UCSD-AML1 (cell line): ENCODE measurements around the gene SKI.
A peak's percentile ranks its signal among the peaks of the same experiment; 100 is the strongest.

ENCODE experiments used
- DNase-seq: peaks from one replicate; lab custom pipeline; 2025; ENCODE audit not compliant: unreplicated experiment; lab: John Stamatoyannopoulos, UW

The SKI gene

DNA sequence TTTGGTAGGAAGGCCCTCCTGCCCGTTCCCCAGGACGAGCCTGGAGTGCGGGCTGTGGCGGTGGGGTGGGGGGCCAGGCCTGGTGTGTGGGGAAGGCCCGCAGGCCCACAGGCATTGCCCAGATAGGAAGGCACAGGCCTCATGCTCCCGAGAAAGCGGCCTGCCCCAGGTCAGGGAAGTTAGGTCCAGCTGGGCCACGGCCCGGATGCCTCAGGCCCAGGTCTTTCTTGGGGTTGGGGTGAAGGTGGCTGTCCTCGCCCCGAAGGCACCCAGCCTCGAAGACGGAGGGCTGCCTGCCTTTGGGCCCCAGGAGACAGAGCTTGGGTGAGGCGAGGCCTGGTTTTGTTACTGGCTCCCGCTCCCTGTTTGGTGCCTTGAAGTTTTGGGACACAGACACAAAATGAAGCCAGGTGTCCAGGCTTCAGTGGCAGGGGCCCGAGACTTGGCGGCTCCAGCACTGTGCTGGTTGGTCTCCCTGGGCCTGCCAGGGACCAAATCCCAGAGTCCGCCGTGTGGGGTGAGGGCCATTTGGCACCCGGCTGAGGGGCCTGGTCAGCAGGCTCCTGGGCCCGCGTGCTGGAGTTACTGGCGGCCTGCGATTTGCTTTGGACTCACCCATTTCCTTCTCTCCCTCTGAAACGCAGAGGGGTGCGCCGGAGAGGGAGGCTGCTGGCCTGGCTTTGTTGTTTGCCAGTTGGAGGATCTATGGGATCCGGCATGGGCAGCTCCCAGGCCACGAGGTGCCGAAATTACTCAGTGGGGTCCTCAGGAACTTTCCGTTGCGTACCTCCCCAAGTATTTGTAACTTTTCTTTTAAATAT lies 2.0 kb downstream of the SKI start:
- DNase-seq = peak; percentile 30

DNA sequence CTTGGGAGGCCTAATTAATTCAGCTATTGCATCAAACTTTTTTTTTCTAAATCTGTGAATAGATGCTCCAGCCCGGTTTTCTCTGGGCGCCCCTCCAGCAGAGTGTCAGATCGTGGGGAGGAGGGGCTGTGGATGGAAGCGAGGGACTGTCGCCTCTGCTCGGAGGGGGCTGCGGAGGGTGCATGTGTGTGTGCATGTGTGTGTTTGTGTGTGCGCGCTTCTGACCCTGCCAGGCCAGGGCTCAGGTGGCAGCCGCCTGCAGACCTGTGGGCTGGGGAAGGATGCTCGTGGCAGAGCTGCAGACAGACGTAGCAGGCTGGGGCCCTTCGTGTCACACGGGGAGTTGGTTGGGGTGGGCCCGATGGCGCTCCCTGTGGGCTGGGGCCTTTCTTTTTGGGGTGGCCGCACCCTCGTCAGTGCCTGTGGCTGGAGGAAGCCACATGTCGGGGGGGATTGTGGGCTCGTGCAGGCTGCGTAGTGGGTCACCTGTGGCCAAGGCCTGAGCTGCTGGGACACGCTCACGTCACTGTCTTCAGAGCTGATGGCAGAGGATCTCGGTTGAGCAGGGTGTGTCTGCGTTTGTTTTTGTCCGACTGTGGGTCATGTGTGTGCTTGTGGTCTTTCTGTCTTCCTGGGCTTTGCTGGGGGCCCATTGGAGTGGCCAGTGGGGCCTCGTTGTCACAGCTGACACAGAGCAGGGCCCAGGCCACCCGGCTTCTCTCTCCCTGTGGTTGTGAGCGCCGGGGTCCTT lies 2.8 kb downstream of the SKI start:
- DNase-seq = no peak

- peak; percentile 41 for DNase-seq
Measured at GRCh38 chr1:2231532-2232254, 3.6 kb downstream of the SKI start.

- no peak for DNase-seq
Measured at GRCh38 chr1:2232255-2232915, 4.3 kb downstream of the SKI start.

DNA sequence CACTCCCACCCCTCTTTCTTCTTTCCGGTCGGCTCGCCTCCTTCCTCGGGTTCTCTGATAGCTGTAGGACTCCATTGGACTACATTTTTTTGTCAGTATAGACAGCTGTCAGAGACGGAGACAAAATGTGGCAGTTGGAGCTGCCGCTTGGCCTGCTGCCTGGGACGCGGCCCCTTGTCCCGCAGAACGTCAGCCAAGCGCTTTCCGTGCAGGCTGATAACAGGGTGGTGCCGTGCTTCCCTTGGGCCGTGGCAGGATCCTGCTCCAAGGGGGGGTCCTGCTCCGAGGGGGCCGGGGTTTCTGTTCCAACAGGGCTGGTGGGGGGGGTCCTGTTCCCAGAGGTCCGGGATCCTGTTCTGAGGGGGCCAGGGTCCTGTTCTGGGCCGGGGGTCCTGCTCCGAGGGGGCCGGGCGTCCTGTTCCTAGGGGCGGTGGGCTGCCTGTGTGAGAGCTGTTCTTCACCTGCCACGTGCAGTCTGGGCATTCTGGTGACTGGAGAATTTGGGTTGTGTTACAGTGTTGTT lies 4.9 kb downstream of the SKI start:
- DNase-seq = no peak

- no peak for DNase-seq
Measured at GRCh38 chr1:2233468-2233867, 5.3 kb downstream of the SKI start.

- peak; percentile 69 for DNase-seq
Measured at GRCh38 chr1:2233997-2234761, 6.1 kb downstream of the SKI start.

- no peak for DNase-seq
Measured at GRCh38 chr1:2234762-2235113, 6.6 kb downstream of the SKI start.

DNA sequence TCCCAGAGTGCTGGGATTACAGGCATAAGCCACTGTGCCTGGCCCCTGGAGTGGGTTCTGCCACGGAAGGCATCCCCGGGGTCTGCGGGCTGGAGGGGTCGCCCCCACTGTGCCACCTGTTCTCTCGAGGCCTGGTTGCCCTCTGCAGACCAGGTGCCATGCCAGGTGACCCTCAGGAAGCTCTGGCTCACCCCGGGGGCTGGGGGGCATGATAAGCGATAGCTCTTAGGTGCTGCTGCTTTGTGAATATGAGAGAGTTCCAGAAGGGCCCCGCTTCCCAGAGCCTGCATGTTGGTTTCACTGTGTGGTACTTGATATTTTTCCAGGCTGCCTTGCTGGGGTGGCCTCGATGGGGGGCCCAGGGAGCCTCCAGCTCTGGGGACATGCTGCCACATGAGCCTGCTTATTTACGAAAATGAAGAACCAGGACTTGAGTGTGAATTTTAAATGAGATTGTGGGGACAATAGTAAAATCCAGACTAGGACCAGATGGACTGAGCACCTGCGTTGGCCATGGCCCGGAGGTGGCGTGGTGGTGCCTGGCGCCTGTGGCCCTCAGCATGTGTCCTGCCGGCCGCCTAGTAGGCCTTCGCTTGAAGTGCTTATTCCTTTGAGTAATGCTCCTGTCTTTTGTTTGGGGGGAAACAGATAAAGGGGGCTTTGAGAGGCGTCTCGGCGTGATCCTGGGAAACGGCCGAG lies 7.3 kb downstream of the SKI start:
- no peak for DNase-seq

- no peak for DNase-seq
Measured at GRCh38 chr1:2236695-2237677, 8.9 kb downstream of the SKI start.

DNA sequence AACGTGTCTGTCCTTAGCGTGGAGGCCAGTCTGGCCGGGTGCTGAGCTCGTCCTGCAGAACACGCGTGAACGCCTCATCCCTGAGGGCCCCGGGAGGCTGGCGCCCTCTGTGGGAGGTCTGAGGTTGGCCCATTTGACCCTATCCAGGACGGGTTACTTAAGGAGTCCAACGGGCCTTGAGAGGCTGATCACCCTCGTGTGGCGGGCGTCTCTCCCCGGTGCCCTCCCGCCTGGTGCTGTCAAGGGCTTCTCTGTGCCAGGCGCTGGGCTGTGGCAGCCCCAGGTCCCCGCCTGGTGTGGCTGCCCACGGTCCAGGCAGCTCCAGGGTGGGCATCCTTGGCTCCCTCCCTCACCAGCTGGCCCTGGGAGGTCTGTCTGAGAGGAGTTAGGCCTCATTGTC lies 9.7 kb downstream of the SKI start:
- no peak for DNase-seq

DNA sequence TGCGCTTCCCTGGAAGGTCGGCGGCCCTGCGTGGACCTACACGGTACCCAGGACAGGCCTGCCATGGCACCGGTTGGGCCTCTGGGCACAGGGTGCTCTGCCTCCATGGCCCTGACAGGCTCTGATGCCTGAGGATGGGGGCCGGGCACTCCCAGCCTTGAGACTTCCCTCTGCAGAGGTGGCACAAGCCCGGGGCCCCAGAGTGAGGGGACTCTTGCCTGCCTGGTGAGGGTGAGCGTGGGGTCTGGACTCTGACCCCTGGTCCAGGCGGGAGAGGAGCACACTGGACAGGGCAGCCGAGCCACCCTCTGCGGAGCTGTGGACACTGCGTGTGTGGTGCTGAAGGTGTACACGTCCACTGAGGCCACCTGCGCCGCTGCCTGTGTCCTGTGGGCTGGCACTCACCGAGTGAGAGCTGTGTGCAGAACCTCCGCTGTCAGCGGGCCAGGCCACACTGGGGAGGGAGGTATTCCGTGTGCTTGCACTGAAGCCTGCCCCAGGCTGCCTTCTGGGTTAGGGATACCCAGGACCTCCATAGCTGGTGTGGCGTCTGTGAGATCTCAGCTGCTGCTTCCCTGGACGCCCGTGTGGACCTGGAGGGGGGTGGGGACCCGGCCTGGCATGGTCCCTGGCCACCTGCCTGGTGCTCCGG lies 10.4 kb downstream of the SKI start:
- DNase-seq = no peak

DNA sequence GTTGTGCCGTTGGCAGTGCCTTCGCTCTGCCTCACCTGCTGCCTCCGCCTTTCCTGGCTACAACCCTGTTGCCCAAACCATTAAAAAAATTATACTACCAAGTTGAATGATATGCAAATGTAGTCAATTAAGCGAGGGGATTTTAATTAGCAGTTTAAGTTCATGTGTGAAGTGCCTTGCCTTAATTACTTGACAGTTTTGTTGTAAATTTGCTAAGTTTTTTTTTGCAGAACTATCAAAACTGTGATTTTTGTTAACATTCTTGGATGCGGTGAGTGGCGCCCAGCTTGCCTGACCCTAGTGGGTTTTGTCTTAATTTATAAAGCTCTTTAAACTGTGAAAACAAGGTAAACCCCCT lies 10.9 kb downstream of the SKI start:
- no peak for DNase-seq

DNA sequence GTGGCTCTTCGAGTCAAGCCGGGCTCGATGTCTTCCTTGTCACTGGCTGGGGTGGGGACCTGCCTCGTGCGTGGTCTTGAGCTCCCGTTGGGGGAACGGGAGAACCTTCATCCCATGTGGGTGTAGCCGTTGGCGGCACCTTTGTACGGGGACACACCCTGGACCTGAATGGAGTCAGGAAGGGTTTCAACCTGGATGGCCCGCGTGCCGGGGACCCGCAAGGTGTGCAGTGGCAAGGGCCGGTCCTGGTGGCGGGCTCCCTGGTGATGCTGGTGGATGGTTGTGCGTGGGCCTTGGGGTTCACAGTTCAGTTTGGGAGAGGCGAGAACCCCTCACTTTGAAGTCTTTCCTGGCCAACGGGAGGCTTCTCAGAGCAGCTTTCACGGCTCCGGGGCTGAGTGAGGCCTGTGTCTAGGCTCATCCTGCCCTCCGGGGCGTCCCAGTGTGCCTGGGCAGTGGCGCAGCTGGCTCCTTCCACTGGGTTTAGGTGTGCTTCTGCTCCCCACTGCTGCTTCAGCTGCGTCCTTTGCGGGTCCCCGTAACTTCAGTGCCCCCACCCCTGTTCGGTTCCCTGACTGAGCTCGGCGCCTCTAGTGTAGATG lies 11.4 kb downstream of the SKI start:
- DNase-seq = no peak

- DNase-seq = no peak
Measured at GRCh38 chr1:2240270-2241156, 12.4 kb downstream of the SKI start.

DNA sequence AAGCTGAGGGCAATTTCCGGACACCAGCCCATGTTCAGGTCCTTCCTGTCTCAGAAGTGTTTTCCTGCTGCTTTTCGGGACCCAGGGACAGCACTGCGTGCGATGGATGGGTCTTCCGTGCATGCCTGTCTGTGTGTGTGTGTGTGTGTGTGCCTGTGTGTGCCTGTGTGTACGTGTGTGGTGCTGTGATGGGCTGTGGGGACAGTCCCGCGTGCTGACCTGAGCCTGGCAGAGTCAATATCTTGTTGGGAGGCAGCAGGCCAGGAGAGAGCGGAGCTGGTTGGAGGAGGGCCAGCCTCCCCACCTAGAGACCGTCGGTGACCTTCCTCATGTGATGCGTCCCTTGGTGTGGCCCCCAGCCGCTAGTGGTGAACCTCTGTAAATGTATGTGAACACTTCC lies 13.7 kb downstream of the SKI start:
- no peak for DNase-seq
